MM.1S (cell line): ENCODE measurements around the gene ADGRG2.

Experiments used
- EZH2 ChIP-seq: fragments of 300-600 bp; sonication (generic); optimal IDR thresholded peaks from 2 replicates; pipeline ENCODE3; 2017; ENCODE audit warnings: low read depth, mild to moderate bottlenecking, antibody characterized with exemption, low read length, mixed read lengths
- TF ChIP-seq, protein P1 (sequence below): fragments of 300-600 bp; sonication (generic); IDR thresholded peaks from 2 replicates; pipeline ENCODE4 v1.5.1; 2016; ENCODE audit warnings: antibody characterized with exemption, low read length, mixed read lengths

DNA sequence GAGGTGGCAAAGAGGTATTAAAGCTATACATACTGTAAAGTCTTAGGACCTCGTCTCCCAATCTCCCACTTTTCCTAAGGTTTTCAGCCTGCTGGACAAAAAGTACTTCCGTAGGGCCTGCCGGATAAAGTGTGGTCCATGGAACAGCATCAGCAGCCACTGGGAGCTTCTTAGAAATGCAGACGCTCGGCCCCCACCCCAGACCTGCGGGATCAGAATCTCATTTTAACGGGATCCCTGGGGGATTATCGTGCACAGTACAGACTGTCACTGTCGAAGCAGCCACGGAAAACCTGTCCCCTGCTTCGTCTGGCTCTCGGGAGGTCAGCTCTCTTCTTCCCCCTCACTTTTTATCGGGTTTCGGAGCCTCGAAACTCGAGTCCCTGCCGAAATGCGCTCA lies 802 bp downstream of the ADGRG2 start:
- TF ChIP-seq, protein P1, sequence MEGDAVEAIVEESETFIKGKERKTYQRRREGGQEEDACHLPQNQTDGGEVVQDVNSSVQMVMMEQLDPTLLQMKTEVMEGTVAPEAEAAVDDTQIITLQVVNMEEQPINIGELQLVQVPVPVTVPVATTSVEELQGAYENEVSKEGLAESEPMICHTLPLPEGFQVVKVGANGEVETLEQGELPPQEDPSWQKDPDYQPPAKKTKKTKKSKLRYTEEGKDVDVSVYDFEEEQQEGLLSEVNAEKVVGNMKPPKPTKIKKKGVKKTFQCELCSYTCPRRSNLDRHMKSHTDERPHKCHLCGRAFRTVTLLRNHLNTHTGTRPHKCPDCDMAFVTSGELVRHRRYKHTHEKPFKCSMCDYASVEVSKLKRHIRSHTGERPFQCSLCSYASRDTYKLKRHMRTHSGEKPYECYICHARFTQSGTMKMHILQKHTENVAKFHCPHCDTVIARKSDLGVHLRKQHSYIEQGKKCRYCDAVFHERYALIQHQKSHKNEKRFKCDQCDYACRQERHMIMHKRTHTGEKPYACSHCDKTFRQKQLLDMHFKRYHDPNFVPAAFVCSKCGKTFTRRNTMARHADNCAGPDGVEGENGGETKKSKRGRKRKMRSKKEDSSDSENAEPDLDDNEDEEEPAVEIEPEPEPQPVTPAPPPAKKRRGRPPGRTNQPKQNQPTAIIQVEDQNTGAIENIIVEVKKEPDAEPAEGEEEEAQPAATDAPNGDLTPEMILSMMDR = no peak
- TF ChIP-seq EZH2 = no peak
